Activated CD4-positive, alpha-beta T cell treated with anti-CD3 and anti-CD28 coated beads for 24 hours (primary cell): Measurements from ENCODE around the gene KCNE3.
"Not testable (repeated sequence)": the region's sequence is repeated elsewhere in the genome, so short reads cannot be mapped to it uniquely, and the experiment has no call there.

Source experiments
- DNase-seq, 2 donors: peaks; one replicate each; pipeline ENCODE4 v3.0.0-alpha.2; 2020; ENCODE audit warnings: low read depth in 2 of 2

The KCNE3 gene

GRCh38 chr11:74443071-74443864 is 24.1 kb downstream of the KCNE3 start:
- no peak for DNase-seq

GRCh38 chr11:74442636-74443035 is 24.7 kb downstream of the KCNE3 start:
- no peak for DNase-seq

- DNase-seq, result no peak
These were observed 28.7 kb downstream of the KCNE3 start for GRCh38 chr11:74438681-74439080.

DNA sequence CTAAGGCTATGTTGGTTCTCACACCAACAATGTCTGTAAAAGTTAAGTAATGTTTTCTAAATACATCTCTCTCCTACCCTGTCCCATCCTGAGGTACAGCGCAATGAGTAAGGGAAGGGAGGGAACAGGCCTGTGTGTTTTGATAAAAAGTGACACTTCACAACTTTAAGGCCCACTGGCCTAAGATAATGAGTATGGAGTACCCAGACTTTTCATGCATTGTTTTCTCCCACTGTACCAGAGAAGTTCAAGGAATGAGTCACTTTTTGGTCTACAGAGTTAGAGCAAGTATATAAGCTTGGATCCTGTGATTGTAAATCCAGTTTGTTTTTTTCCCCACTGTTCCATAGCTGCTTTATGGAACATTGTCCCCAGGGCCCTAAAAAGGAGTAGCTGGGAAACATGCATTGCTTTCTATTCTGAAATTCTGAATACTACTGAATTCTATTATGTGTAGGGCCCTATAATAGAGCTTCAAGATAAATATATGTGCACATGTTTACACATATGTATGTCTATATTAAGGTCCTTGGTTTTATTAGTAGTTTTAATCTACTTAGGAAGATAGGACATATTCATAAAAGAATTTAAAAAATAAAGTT is 29.8 kb downstream of the KCNE3 start:
- no peak for DNase-seq

DNA sequence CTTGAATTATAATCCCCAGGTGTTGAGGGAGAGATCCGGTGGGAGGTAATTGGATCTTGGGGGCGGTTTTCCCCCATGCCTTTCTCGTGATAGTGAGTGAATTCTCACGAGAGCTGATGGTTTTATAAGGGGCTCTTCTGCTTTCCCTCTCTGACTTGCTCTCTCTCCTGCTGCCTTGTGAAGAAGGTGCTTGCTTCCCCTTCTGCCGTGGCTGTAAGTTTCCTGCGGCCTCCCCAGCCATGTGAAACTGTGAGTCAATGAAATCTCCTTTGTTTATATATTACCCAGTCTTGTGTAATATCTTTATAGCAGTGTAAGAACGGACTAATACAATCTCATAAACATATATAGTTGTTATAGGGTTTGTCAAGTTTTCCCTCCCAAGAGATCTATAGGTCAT is 32.8 kb downstream of the KCNE3 start:
- no peak for DNase-seq

- DNase-seq, result no peak
These were observed 38.1 kb downstream of the KCNE3 start for GRCh38 chr11:74429205-74429604.

- no peak for DNase-seq
These were observed 39.9 kb downstream of the KCNE3 start for GRCh38 chr11:74427384-74427886.

DNA sequence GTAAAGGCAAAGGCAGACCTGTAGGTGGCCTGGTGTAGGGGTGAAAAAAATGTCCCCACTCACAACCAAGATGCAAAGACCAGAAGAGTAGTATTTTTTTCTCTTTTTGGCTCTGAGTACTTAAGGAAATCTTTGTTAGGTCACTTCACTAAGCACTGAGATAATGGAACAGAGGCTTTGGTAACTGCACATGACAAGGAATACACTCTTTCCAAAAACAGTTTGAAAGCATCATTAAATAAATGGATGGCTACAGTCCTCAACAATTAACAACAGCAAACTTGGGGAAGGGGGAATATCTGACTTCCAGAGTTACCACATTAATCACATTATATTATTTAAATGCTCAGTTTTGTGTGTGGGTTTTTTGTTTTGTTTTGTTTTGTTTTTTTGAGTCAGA is 42.2 kb downstream of the KCNE3 start:
- no peak for DNase-seq

DNA sequence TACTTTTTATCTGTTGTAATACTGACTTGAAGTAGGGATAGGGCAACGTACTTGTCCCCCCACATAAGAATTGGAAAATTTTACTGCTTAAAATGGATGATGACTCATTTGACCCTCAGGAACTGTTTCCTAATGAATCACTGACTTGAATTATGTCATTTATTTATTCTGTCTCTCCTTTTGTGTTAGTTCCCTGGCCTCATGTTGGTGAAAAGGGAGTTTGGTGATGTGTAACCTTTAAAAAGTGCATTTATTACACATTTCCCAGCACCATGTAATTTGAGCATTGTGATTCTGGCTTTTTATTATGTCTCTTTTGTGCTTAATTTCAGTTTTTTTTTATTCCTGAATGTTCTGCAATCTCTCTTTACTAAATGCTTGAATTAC is 48.8 kb downstream of the KCNE3 start:
- DNase-seq, result no peak

DNA sequence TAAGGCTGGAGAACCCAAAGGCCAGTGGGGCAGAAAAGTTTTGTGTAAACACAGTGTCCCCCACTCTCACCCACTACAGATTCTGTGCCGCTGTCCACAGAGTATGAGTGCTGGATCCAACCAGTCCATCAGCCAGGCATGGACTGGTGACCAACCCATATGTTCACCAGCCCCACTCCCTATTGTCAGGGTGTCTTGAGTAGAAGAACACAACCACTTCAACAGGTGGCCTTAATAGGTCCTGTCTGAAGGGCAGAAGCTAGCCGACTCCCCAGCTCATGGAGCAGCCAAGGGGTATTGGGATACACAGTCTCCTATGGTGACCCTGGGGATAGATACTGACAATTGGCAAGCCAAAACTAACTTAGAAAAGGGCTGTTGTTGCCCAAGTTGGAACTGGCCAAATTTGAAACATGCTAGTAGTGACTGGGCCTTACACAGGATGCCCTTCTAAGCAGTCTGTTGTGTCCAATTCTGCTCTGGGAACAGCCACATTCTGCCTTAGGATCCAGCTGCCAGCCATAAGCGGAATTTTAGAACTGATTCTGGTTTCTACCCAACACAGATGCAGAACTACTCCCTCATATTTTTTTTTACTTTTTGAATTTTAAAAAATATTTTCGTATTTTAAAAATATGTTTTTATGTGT is 49.4 kb downstream of the KCNE3 start:
- DNase-seq, result no peak

GRCh38 chr11:74417379-74417804 is 50.0 kb downstream of the KCNE3 start:
- DNase-seq, result no peak

DNA sequence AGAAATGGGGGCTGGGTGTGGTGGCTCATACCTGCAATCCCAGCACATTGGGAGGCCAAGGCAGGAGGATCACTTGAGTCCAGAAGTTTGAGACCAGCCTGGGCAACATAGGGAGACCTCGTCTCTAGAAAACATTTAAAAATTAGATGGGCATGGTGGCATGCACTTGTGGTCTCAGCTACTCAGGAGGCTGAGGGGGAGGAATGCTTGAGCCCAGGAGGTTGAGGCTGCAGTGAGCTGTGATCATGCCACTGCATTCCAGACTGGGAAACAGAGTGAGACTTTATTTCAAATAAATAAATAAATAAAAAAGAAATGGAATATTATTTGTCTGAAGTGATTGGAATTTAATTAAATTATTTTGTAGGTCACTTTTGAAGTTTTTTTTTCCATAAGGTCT is 50.4 kb downstream of the KCNE3 start:
- DNase-seq, result not testable (repeated sequence)

DNA sequence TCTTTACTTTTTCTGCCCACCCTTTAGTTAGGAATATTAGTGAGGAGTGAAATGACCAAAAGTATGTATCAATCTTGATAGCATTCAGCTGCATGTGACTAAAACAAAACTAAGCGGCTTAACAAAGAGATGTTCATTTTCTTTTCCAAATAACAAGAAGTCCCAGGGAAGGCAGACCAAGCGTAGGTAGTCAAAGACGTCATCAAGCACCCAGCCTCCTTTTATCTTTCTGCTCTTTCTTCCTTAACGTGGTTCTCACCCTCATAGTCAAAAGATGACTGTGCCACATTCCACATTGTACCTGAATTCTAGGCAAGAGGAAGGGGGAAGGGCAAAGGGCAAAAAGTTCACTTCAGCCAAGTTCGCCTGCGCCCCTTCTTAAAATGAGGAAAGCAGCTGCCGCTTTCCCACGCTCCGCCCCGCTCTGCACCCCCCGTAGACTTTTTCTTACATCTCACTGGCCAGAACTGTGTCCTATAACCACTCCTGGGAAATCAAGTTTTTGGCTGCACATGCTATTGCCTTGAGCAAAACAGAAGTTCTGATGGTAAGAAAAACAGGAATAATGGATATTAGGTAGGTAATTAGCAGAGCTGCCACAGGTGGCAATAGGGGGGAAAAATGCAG is 54.5 kb downstream of the KCNE3 start:
- no peak for DNase-seq

DNA sequence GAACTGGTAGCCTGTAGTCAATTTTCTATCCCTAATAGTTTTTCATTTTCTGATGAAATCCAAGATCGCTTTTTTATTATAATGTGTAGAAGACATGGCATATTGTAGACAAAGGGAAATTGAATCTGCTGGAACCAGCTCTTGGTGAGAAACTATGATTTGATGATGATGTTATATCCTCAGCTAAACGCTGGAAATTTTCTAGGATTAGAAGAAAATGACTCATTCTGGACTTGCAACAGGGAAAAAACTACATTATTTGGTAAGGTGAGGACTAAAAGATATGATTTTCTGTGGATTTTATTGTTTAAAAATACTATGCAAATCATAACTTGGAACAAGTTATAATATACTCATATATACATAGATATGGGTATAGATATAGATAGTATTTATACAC is 55.0 kb downstream of the KCNE3 start:
- no peak for DNase-seq

DNA sequence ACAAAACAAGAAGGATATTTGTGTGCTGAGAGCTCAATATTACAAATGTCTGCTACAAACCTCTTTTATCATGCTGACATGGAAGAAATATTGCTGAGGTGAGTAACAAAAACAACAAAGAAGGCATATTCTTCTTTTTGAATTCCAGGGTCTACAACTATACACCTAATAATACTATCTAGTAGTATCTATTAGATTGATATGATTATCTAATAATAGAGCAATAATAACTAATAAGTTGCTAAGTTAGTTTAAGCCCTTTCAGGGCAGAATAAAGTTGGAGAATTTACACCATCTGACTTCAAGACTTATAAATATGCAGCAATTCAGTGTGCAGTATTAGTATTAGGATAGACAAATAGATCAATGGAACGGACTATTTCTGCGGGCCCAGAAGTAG is 57.7 kb downstream of the KCNE3 start:
- DNase-seq, result no peak
